Activated CD4-positive, alpha-beta T cell treated with anti-CD3 and anti-CD28 coated beads, Interleukin-2, amount 50 U/mL, for 24 hours (primary cell): ENCODE data around the gene PLPP6.

Experiments
- DNase-seq, 2 donors: peaks; one replicate each; pipeline ENCODE4 v3.0.0-alpha.2; 2020; ENCODE audit warnings: low read depth in 1 of 2, low spot score in 1 of 2

The PLPP6 gene

DNA sequence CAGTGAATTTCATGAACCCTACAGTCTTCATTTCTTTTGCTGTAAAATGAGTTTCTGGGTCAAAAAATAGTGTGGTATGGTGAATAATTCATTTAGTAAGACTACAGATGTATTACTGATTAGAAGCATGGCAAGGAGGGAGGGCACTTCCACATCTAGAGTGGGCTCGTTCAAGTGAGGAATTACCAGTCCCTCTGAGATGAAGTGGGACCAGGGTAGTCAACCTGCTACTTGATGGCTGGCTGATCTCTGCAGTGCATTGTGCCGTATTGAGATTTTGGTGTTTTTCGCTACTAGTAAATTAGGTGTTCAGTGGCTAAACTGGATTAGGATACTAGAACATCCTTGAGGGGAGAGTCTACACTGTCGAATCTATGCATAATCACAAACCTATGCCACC is 28.1 kb downstream of the PLPP6 start:
- DNase-seq, result no peak

DNA sequence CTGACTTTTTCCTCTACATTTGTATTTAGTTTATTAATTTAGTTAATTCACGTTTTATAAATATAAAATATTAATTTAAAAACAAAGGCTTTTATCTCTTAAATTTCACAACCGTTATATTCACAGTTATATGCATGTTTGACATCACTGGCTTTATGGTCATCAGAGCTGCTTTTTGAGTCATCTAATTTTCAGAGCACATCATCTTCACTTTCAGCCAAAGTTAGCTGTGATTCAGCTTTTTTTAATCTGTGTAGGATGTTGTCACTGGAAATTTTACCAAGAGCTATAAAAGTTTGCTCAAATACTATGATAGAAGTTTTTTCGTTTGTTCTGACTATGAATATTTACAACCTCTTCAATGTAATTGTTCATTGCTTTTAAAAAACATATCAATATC is 29.7 kb downstream of the PLPP6 start:
- no peak for DNase-seq

DNA sequence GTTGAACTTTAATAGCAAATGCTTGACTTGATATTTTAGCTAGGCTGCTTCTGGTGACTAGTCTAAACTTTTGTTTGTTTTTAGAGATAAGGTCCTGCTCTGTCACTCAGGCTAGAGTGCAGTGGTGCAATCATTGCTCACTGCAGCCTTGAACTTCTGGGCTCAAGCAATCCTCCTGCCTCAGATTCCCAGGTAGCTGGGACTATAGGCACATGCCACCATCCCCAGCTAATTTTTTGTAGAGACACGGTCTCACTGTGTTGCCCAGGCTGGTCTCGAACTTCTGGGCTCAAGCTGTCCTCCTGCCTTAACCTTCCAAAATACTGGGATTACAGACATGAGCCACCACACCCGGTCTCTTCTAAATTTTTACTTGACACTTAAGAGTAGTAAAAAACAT is 38.0 kb downstream of the PLPP6 start:
- no peak for DNase-seq

DNA sequence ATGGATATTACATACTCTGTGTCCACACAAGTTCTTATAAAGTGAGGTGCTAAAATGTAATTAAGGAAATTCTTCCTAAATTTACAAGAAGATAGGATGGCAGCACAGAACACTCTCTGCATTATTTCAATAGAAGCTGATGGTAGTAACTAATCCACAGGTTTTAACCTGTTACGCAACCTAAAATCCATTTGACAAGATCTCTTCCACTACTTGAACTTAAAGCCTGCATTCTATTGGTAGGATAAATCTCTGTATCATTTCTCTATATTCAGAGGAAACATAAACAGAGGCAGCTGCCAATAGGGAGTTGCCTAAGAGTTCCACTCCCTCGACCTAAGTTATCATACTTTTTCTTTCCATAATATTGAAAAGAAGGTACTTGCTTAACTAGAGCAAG is 38.8 kb downstream of the PLPP6 start:
- no peak for DNase-seq

DNA sequence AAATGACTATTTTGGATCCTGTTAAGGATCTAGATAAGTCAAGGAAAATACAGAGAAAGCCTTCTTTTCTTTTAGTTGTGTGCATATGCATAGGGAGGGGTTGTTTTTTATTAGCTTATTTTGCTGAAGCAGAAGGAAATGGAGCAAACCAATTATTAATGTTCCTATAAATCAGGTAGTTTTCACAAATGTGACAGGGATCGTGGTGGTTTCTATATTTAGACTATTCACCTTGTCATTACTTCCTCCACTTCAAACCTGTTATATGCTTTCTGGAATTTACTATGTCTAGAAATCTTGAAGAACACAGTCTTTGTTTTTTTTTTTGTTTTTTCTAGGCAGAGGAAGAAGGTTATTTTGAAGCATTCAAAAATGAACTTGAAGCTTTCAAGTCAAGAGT is 39.4 kb downstream of the PLPP6 start:
- DNase-seq, result no peak

DNA sequence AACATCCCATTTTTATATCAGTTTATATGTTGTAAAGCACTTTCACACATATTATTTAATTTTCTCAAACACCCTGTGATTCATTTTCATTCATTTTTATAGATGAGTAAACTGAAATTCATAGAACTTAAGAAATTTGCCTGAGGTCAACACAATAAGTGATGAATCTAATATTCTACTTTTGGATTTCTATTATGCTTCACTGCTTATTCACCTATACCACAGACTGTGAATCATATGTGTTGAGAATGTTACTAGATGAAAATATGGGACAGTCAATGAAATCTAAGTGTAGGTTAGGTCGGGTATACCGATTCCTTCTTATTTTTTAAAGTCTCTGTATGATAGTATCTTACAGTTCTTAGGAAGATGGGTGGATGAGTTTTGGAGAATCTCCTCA is 42.0 kb downstream of the PLPP6 start:
- DNase-seq, result no peak

DNA sequence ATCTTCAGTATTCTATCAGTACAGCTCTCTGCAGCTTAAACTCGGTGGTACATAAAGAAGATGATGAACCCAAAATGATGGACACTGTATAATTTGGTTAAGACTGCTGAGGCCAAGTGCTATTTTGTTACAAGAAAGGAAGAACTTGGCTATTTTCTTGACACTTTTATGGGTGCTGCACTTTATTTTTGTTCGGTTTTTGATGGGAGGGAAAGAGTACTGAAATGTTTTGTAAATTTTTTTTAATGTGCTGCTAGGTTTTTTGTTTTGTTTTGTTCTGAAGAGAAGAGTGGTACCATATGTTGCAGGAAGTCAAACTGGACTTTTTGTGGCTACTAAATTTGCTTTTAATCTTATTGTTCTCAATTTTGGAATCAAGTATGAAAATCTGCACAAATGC is 43.9 kb downstream of the PLPP6 start:
- DNase-seq, result no peak

DNA sequence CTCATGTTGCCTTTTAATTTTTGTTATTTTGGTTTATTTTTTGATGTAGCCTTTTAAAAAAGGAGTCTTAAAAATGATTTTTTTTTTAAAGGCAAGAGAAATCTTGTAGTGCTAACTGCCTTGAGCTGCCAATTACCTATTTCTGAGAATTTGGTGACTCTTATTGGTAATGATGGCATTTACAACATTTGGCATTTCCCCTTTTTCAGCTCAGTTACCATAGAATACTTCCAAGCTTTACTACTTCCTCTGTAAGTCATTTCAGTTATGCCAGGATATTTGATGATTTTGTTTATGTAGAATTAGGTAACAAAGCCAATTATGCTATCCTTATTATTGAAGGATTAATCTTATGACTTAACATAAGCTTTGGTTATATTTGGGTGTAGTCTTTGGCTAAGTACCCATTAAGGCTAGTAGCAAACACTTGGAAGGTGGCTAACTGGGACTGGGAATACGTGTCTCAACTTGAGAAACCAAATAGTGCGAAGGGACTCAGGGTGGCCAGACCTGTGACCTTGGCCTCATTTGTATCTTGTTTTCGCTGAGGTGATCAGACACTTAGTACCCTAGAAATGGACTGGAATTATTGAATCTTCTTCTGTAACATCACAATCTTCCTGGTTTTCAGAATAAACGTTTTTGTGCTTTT is 45.0 kb downstream of the PLPP6 start:
- no peak for DNase-seq

DNA sequence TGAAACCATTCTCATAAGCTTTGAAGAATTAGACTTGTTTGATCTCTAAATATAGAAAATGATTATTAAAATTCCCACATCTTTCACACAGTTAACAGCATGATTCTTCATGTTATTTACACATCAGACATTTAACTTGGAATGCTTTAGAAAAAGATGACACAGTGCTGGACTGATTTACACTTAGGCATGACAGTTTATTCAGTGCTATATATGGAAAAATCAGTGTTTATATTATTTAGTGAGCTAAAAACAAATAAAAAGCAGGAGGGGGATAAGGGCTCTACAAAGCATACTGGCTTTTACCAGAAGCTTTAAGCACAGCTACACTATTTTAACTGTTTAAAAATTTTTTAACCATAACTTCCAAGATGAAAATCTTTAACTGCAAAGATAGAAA is 47.3 kb downstream of the PLPP6 start:
- no peak for DNase-seq

DNA sequence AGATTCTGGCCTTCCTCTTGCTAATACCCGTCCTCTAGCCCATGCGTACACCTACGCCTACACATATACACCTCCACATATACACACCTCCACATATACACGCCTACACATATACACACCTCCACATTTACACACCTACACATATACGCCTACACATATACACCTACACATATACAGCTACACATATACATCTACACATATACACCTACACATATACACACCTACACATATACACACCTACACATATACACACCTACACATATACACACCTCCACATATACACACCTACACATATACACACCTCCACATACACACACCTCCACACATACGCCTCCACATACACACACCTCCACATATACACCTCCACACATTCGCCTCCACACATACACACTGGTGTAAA is 51.8 kb downstream of the PLPP6 start:
- no peak for DNase-seq

DNA sequence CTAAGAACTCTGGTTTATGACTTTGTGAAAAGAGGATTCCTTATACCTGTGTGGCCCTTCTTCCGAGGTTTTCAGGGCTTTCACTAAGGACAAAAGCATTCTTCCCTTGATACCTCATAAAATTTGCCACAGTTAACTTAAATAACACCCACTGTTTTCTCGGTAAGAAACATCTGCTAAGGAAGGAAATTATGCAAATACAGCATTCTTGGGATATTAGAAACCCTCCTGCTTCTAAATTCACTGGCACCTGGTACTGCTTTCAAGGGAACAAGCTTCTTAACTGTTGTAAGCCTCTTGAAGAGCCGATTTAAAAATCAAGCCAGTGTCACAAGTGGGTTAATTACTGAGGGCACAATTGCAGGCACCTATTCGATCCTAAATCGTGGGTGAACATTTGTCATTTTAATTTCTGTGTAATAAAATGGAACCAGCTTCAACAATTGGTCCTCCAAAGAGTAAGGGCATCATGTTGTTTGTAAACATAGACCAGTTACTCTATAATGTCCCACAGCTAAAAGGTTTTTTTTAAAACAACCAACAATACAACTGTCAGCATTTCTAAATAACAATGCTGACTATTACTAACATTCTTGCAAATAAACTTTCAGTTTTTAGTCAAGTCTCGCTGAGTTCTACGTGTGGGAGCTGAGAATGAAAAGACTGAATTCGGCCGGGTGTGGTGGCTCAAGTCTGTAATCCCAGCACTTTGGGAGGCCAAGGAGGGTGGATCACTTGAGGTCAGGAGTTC is 52.3 kb downstream of the PLPP6 start:
- DNase-seq, result no peak
